Lower leg skin (tissue), 3 donors: ENCODE measurements around the gene NRN1L.

Source experiments
- POLR2A ChIP-seq, 2 donors: fragments of 450-650 bp; IDR thresholded peaks; one replicate each; pipeline ENCODE4 v1.6.1; 2016 to 2017; ENCODE audit warnings: antibody characterized with exemption in 2 of 2, mild to moderate bottlenecking in 1 of 2, moderate library complexity in 1 of 2
- TF ChIP-seq, protein P1 (sequence below), 3 donors: fragments of 450-650 bp; IDR thresholded peaks; one replicate each; pipeline ENCODE4 v1.5.1; 2016; ENCODE audit warnings: antibody characterized with exemption in 3 of 3, mild to moderate bottlenecking in 3 of 3, moderate library complexity in 2 of 3

- TF ChIP-seq, protein P1, sequence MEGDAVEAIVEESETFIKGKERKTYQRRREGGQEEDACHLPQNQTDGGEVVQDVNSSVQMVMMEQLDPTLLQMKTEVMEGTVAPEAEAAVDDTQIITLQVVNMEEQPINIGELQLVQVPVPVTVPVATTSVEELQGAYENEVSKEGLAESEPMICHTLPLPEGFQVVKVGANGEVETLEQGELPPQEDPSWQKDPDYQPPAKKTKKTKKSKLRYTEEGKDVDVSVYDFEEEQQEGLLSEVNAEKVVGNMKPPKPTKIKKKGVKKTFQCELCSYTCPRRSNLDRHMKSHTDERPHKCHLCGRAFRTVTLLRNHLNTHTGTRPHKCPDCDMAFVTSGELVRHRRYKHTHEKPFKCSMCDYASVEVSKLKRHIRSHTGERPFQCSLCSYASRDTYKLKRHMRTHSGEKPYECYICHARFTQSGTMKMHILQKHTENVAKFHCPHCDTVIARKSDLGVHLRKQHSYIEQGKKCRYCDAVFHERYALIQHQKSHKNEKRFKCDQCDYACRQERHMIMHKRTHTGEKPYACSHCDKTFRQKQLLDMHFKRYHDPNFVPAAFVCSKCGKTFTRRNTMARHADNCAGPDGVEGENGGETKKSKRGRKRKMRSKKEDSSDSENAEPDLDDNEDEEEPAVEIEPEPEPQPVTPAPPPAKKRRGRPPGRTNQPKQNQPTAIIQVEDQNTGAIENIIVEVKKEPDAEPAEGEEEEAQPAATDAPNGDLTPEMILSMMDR (IDR thresholded peaks at IDR 0.05): no peak
- no peak for TF ChIP-seq POLR2A (IDR thresholded peaks at IDR 0.05)
These were observed 32.6 kb downstream of the NRN1L start for GRCh38 chr16:67917140-67917851.
